Activated T-helper 17 cell treated with anti-CD3 and anti-CD28 coated beads, Interleukin-2, amount 50 U/mL, for 72 hours (primary cell): ENCODE measurements around the gene VTCN1. TPM values are rescaled to one million over a fixed set of nuclear protein-coding genes. Genes with fewer than 3 reads are reported as not detected.

Experiments used
- ATAC-seq: fragments of 150-1000 bp; cut with Tn5 transposase; replicated peaks from 2 replicates; pipeline ENCODE4 v1.10.0; 2021; ENCODE audit warnings: mild to moderate bottlenecking, moderate library complexity
- H3K27ac Mint-ChIP-seq: one replicate; pipeline ENCODE4 v1.8.0; 2022; ENCODE audit warnings: mixed read lengths
- H3K27me3 Mint-ChIP-seq: one replicate; pipeline ENCODE4 v1.8.0; 2022; ENCODE audit warnings: mixed read lengths
- H3K36me3 Mint-ChIP-seq: one replicate; pipeline ENCODE4 v1.8.0; 2022; ENCODE audit warnings: low read depth, mild to moderate bottlenecking, mixed read lengths
- H3K4me1 Mint-ChIP-seq: one replicate; pipeline ENCODE4 v1.8.0; 2022; ENCODE audit warnings: mixed read lengths
- H3K4me3 Mint-ChIP-seq: one replicate; pipeline ENCODE4 v1.8.0; 2022; ENCODE audit warnings: mild to moderate bottlenecking, mixed read lengths
- H3K9me3 Mint-ChIP-seq: one replicate; pipeline ENCODE4 v1.8.0; 2022; ENCODE audit warnings: mixed read lengths
- total RNA-seq, 2 donors: library from RNA; stranded (reverse); gene quantifications; one replicate each; pipeline ENCODE4 v1.2.3, GENCODE V29; 2022

The VTCN1 gene
- total RNA-seq, 2 donors from 2014 or later: not detected

GRCh38 chr1:117094841-117095604, 115.7 kb downstream of the VTCN1 start:
- no peak for ATAC-seq
- Mint-ChIP-seq H3K27ac (no peak overlapping the region), H3K36me3 (peaks cover 100% of the 10 kb centered on the region), H3K27me3 (no peaks in the 10 kb centered on the region), H3K9me3 (no peaks in the 10 kb centered on the region), H3K4me3 (no peak overlapping the region), H3K4me1 (peaks cover 6% of the 10 kb centered on the region)

- H3K4me3 Mint-ChIP-seq: peak overlapping the region; percentile 10
- H3K36me3 Mint-ChIP-seq: peaks cover 100% of the 10 kb centered on the region
- H3K27ac Mint-ChIP-seq: peak overlapping the region; percentile 42
- peak; percentile 77 for ATAC-seq
- peaks cover 9% of the 10 kb centered on the region for H3K4me1 Mint-ChIP-seq
- no peaks in the 10 kb centered on the region for H3K27me3 Mint-ChIP-seq
- no peaks in the 10 kb centered on the region for H3K9me3 Mint-ChIP-seq
These were observed 116.7 kb downstream of the VTCN1 start for GRCh38 chr1:117093870-117094621.

Other genes starting within 250 kb of the VTCN1 start
- gene CD101, start 209.2 kb downstream of the VTCN1 start, total RNA-seq: 1 to 10 TPM in 1 of 2 donors, under 1 TPM in 1; 0.26 to 2.1 TPM
- 10 to 100 TPM; 71.4 to 98.0 TPM for gene TTF2, start 150.6 kb downstream of the VTCN1 start, total RNA-seq
- 1 to 10 TPM in 1 of 2 donors, under 1 TPM in 1; 0.78 to 2.0 TPM for gene TRIM45, start 89.2 kb downstream of the VTCN1 start, total RNA-seq
- 10 to 100 TPM; 26.1 to 26.5 TPM for gene MAN1A2, start 156.5 kb upstream of the VTCN1 start, total RNA-seq